CD8-positive, alpha-beta memory T cell (primary cell): ENCODE measurements around the gene FANCD2OS. TPM values are rescaled to one million over a fixed set of nuclear protein-coding genes. Genes with fewer than 3 reads are reported as not detected.
"Not testable (repeated sequence)": the region's sequence is repeated elsewhere in the genome, so short reads cannot be mapped to it uniquely, and the experiment has no call there.

Experiments used
- CTCF ChIA-PET: fragments of 350-600 bp; sonication (Branson Sonifier 250); formaldehyde crosslinking; loops from one replicate; lab custom pipeline; 2021; ENCODE audit warnings: antibody characterized with exemption; lab: Charles Lee
- POLR2A ChIA-PET: fragments of 350-600 bp; sonication (Branson Sonifier 250); formaldehyde crosslinking; loops from one replicate; lab custom pipeline; 2021; ENCODE audit warnings: antibody characterized with exemption; lab: Charles Lee
- DNase-seq, 5 donors: peaks; one replicate each; pipeline versions ENCODE4 v3.0.0 to v3.0.0-alpha.2; 2020 to 2022; ENCODE audit warnings: mixed read lengths in 1 of 5
- H3K27ac ChIP-seq: one replicate; pipeline ENCODE4 v1.7.0; 2013; ENCODE audit warnings: low read depth, mild to moderate bottlenecking, low read length, moderate library complexity
- H3K27me3 ChIP-seq: 2 replicates; pipeline ENCODE4 v1.7.0; 2013; ENCODE audit warnings: low read length, mild to moderate bottlenecking; ENCODE audit not compliant: insufficient read depth, poor library complexity, severe bottlenecking
- H3K36me3 ChIP-seq: 2 replicates; pipeline ENCODE4 v1.7.0; 2013; ENCODE audit warnings: mild to moderate bottlenecking, low read length, moderate library complexity; ENCODE audit not compliant: insufficient read depth
- H3K4me1 ChIP-seq: 2 replicates; pipeline ENCODE4 v1.7.0; 2013; ENCODE audit warnings: mild to moderate bottlenecking, low read length, moderate library complexity; ENCODE audit not compliant: insufficient read depth
- H3K4me3 ChIP-seq: 2 replicates; pipeline ENCODE4 v1.7.0; 2013; ENCODE audit warnings: mild to moderate bottlenecking, low read length
- H3K9me3 ChIP-seq: 2 replicates; pipeline ENCODE4 v1.7.0; 2013; ENCODE audit warnings: mild to moderate bottlenecking, low read length
- H3K27ac Mint-ChIP-seq, 8 donors: one replicate each; pipeline ENCODE4 v1.8.0; 2020 to 2021; ENCODE audit warnings: mixed read lengths in 8 of 8, mild to moderate bottlenecking in 6 of 8, inconsistent platforms in 3 of 8, moderate library complexity in 3 of 8
- H3K27me3 Mint-ChIP-seq, 2 donors: one replicate each; pipeline ENCODE4 v1.8.0; 2020 to 2021; ENCODE audit warnings: mixed read lengths in 2 of 2, mild to moderate bottlenecking in 1 of 2, moderate library complexity in 1 of 2
- H3K36me3 Mint-ChIP-seq, 3 donors: one replicate each; pipeline ENCODE4 v1.8.0; 2020 to 2021; ENCODE audit warnings: mixed read lengths in 3 of 3, inconsistent platforms in 1 of 3, mild to moderate bottlenecking in 1 of 3
- H3K4me1 Mint-ChIP-seq, 3 donors: one replicate each; pipeline ENCODE4 v1.8.0; 2020 to 2021; ENCODE audit warnings: mixed read lengths in 3 of 3, inconsistent platforms in 1 of 3, mild to moderate bottlenecking in 1 of 3
- H3K4me3 Mint-ChIP-seq, 7 donors: one replicate each; pipeline ENCODE4 v1.8.0; 2020 to 2021; ENCODE audit warnings: mixed read lengths in 7 of 7, mild to moderate bottlenecking in 6 of 7, moderate library complexity in 4 of 7, inconsistent platforms in 2 of 7
- H3K9me3 Mint-ChIP-seq, 5 donors: one replicate each; pipeline ENCODE4 v1.8.0; 2020 to 2022; ENCODE audit warnings: mixed read lengths in 5 of 5, mild to moderate bottlenecking in 3 of 5, moderate library complexity in 2 of 5, inconsistent platforms in 1 of 5
- polyA plus RNA-seq: library from polyadenylated mRNA; unstranded; fragments of 300-500 nt; fragmentation: Illumina TruSeq; gene quantifications from one replicate; pipeline ENCODE4 v1.2.3, GENCODE V29; 2021
- total RNA-seq, 2 experiments: library from RNA; stranded (reverse); gene quantifications; one replicate each; pipeline ENCODE4 v1.2.3, GENCODE V29; 2021

Gene FANCD2OS
- total and polyA plus RNA-seq, 3 experiments from 2014 or later = not detected

DNA sequence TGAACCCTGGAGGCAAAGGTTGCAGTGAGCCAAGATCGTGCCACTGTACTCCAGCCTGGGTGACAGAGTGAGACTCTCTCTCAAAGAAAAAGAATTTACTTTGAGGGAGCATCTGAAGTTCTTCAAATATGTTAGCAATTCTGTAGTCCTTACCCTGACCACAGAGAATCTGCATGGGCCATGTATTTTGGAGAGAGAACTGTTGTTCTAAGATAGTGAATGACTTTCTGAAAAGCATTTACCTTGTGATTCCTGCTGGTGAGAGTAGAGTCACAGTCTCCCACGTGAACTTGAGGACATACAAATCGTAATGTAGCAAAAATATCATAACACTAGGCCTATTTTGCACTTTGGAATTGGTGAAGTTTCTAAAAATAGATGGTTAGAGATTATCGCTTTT lies 11.3 kb upstream of the FANCD2OS start:
- Mint-ChIP-seq H3K27ac (peak overlapping the region in 2 of 8 donors; percentile 18 to 21), H3K4me1 (peaks cover 50 to 69% (median 67%) of the 10 kb centered on the region in 3 donors), H3K4me3 (peak overlapping the region in 1 of 7 donors; percentile 73), H3K27me3 (no peaks in the 10 kb centered on the region), H3K9me3 (no peaks in the 10 kb centered on the region), H3K36me3 (peaks cover 0 to 48% (median 5%) of the 10 kb centered on the region in 3 donors)
- ChIA-PET POLR2A (no interaction called here), CTCF (no interaction called here)
- Histone ChIP-seq H3K4me3 (no peak overlapping the region), H3K9me3 (no peaks in the 10 kb centered on the region), H3K36me3 (peaks cover 2% of the 10 kb centered on the region), H3K4me1 (peaks cover 34% of the 10 kb centered on the region), H3K27ac (no peak overlapping the region), H3K27me3 (no peaks in the 10 kb centered on the region)
- DNase-seq = no peak

DNA sequence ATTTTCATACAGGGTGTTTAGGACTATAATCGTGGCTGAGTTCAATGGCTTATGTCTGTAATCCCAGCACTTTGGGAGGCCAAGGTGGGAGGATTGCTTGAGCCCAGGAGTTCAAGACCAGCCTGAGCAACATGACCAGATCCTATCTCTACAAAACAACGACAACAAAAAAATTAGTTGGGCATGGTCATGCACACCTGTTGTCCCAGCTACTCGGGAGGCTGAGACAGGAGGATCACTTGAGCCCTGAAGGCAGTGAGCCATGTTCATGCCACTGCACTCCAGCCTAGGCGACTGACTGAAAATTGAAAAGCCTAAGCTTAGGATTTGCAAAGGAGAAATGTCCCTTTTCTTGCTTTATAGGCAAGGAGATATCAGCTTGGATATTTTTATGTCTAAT lies 8.9 kb upstream of the FANCD2OS start:
- no peaks in the 10 kb centered on the region for H3K27me3 ChIP-seq
- DNase-seq = no peak
- H3K27ac Mint-ChIP-seq = peak overlapping the region in 6 of 8 donors; percentile 87 to 100 (median 98)
- H3K4me3 Mint-ChIP-seq = peak overlapping the region; percentile 27 to 100 (median 99)
- H3K4me1 Mint-ChIP-seq = peaks cover 43 to 57% (median 54%) of the 10 kb centered on the region in 3 donors
- peaks cover 34% of the 10 kb centered on the region for H3K4me1 ChIP-seq
- H3K9me3 Mint-ChIP-seq = no peaks in the 10 kb centered on the region
- H3K27me3 Mint-ChIP-seq = no peaks in the 10 kb centered on the region
- peaks cover 0 to 34% (median 0%) of the 10 kb centered on the region in 3 donors for H3K36me3 Mint-ChIP-seq
- H3K27ac ChIP-seq = no peak overlapping the region
- CTCF ChIA-PET = interaction anchor here (0.9 to 2.0 kb wide), 5 partner anchors 10 to 184 kb away, joined by 3 to 4 read pairs (median 3); no protein-coding TSS in a partner anchor
- H3K9me3 ChIP-seq = no peaks in the 10 kb centered on the region
- POLR2A ChIA-PET = interaction anchor here (0.7 to 0.9 kb wide), 2 partner anchors 63 to 131 kb away, joined by 3 to 4 read pairs; partner anchors contain the start of gene TATDN2
- H3K4me3 ChIP-seq = peak overlapping the region; percentile 96
- no peaks in the 10 kb centered on the region for H3K36me3 ChIP-seq

DNA sequence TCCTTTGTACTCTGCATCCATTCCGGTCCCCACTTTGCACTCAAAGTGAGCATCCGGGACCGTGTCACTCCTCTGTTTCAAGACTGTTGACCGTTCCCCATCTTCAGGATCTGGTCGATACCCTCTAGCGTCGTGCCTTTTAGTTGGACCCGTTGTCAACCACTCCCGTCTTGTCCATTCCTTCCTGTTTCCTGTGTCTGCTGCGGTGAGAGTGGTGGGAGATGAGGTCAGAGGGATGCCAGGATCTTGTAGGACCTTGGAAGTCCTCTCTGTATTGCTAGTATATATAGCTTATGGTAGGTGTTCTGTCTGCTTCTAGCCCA lies 8.0 kb upstream of the FANCD2OS start:
- Histone ChIP-seq H3K4me3 (peak overlapping the region; percentile 96), H3K4me1 (peaks cover 34% of the 10 kb centered on the region), H3K27me3 (no peaks in the 10 kb centered on the region), H3K36me3 (no peaks in the 10 kb centered on the region), H3K27ac (peak overlapping the region; percentile 82), H3K9me3 (no peaks in the 10 kb centered on the region)
- Mint-ChIP-seq H3K27ac (peak overlapping the region; percentile 87 to 100 (median 98)), H3K4me1 (peaks cover 40 to 53% (median 50%) of the 10 kb centered on the region in 3 donors), H3K4me3 (peak overlapping the region; percentile 90 to 100 (median 99)), H3K36me3 (peaks cover 0 to 30% (median 0%) of the 10 kb centered on the region in 3 donors), H3K9me3 (no peaks in the 10 kb centered on the region), H3K27me3 (no peaks in the 10 kb centered on the region)
- POLR2A ChIA-PET = interaction anchor here (0.9 kb wide), 1 partner anchor 132 kb away, joined by 3 read pairs; the partner anchor contains the start of gene TATDN2
- DNase-seq = peak in 1 of 5 donors; percentile 3
- CTCF ChIA-PET = interaction anchor here (1.1 to 2.0 kb wide), 2 partner anchors 10 to 13 kb away, joined by 3 to 4 read pairs; no protein-coding TSS in a partner anchor

DNA sequence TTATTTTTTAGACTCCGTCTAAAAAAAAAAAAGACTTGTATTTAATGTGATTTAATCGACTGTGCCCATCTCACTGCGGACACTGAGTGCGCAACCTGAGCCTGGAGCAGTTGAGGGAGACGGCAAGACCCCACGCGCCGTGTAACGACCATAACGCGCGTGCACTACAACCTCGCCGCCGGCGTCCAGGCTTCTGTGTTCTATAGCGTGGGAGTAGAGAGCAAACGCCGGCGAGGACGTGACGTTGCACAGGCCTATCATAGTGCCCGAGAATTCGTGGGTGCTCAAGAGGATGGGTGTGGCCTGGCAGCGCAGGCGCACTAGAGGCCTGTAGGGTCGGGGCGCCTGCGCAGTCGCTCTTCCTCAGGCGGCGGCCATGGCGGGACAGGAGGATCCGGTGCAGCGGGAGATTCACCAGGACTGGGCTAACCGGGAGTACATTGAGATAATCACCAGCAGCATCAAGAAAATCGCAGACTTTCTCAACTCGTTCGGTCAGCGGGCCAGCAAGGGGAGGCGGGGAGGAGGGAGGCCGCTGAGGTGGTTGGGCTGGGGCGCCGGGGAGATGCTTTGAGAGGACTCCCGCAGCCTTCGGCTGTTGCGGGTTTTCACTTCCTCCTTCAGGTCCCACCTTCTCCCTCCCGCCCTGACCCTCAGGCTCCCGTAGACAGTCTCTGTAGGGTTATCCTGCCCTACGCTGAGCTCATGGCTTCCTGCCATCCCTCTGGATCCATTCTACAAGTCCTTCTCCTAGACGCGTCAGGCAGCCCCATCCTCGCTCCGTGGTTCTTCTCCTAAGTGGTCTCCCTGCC lies 7.5 kb upstream of the FANCD2OS start, which contains the start of gene BRK1:
BRK1 (plus strand) TSS at position 350 of the 812 bp plus-strand sequence; CDS start at position 377, 27 bp downstream.
- Histone ChIP-seq H3K27me3 (no peaks in the 10 kb centered on the region), H3K36me3 (no peaks in the 10 kb centered on the region), H3K9me3 (no peaks in the 10 kb centered on the region), H3K27ac (peak within 1 kb of the TSS; percentile 82), H3K4me1 (peaks cover 34% of the 10 kb centered on the region), H3K4me3 (peak within 1 kb of the TSS; percentile 96)
- ChIA-PET POLR2A (interaction anchor here (0.6 to 1.1 kb wide), 7 partner anchors 104 to 182 kb away, joined by 3 to 10 read pairs (median 4); partner anchors contain the start of gene CRELD1), CTCF (interaction anchor here (0.7 kb wide), 1 partner anchor 84 kb away, joined by 3 read pairs; no protein-coding TSS in a partner anchor)
- H3K4me1 Mint-ChIP-seq = peaks cover 34 to 47% (median 44%) of the 10 kb centered on the region in 3 donors
- peaks cover 0 to 25% (median 0%) of the 10 kb centered on the region in 3 donors for H3K36me3 Mint-ChIP-seq
- DNase-seq = peak; percentile 89 to 97 (median 91)
- peak within 1 kb of the TSS; percentile 90 to 100 (median 99) for H3K4me3 Mint-ChIP-seq
- no peaks in the 10 kb centered on the region for H3K9me3 Mint-ChIP-seq
- no peaks in the 10 kb centered on the region for H3K27me3 Mint-ChIP-seq
- peak within 1 kb of the TSS; percentile 87 to 100 (median 98) for H3K27ac Mint-ChIP-seq

DNA sequence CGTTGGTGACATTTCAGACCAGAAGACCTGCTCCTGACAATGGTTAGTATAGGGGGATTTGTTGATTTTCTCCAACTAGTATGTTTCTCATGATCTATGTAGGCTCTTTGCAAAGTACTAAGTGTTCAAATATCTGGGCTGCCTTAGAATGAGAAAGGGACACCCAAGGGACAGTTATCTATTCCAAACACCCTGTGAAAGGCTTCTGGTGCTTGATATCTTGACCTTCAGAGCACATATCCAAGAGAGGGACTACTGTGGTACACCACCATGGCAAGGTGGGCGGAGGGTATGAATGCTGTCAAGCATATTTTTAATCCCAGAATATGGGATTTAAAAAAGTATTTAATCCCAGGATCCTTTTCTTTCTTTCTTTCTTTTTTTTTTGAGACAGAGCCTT lies 1.1 kb downstream of the FANCD2OS start:
- no peak overlapping the region for H3K27ac Mint-ChIP-seq
- H3K4me1 Mint-ChIP-seq = no peaks in the 10 kb centered on the region
- H3K27me3 Mint-ChIP-seq = peaks cover 0 to 3% of the 10 kb centered on the region in 2 donors
- no peak overlapping the region for H3K4me3 Mint-ChIP-seq
- Histone ChIP-seq H3K36me3 (no peaks in the 10 kb centered on the region), H3K27me3 (no peaks in the 10 kb centered on the region), H3K9me3 (no peaks in the 10 kb centered on the region), H3K4me3 (no peak overlapping the region), H3K27ac (no peak overlapping the region), H3K4me1 (no peaks in the 10 kb centered on the region)
- H3K9me3 Mint-ChIP-seq = no peaks in the 10 kb centered on the region
- peaks cover 0 to 3% (median 0%) of the 10 kb centered on the region in 3 donors for H3K36me3 Mint-ChIP-seq
- CTCF ChIA-PET = no interaction called here
- POLR2A ChIA-PET = no interaction called here
- DNase-seq = no peak

DNA sequence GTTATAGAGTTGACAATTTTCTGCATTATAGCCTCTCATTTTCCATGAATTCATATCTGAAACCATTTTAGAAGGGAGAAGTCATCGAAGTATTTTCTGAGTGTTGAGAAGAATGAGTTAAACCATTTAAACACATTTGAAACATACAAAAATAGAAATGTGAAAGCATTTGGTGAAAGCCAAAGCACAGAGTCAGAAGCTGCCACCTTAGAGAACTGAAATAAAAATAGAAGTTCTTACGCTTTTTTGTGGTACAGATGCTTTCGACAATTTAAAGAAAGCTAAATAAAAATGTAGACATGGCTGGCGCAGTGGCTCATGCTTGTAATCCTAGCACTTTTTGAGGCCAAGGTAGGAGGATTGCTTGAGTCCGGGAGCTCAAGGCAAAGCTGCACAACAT lies 9.0 kb downstream of the FANCD2OS start:
- DNase-seq = no peak
- H3K27me3 ChIP-seq = no peaks in the 10 kb centered on the region
- no peak overlapping the region for H3K27ac Mint-ChIP-seq
- H3K36me3 ChIP-seq = no peaks in the 10 kb centered on the region
- H3K4me1 ChIP-seq = no peaks in the 10 kb centered on the region
- no peak overlapping the region for H3K4me3 Mint-ChIP-seq
- POLR2A ChIA-PET = no interaction called here
- H3K4me3 ChIP-seq = no peak overlapping the region
- H3K27me3 Mint-ChIP-seq = no peaks in the 10 kb centered on the region
- no peaks in the 10 kb centered on the region for H3K4me1 Mint-ChIP-seq
- CTCF ChIA-PET = no interaction called here
- H3K9me3 Mint-ChIP-seq = no peaks in the 10 kb centered on the region
- H3K36me3 Mint-ChIP-seq = peaks cover 0 to 22% (median 4%) of the 10 kb centered on the region in 3 donors
- no peak overlapping the region for H3K27ac ChIP-seq
- no peaks in the 10 kb centered on the region for H3K9me3 ChIP-seq

DNA sequence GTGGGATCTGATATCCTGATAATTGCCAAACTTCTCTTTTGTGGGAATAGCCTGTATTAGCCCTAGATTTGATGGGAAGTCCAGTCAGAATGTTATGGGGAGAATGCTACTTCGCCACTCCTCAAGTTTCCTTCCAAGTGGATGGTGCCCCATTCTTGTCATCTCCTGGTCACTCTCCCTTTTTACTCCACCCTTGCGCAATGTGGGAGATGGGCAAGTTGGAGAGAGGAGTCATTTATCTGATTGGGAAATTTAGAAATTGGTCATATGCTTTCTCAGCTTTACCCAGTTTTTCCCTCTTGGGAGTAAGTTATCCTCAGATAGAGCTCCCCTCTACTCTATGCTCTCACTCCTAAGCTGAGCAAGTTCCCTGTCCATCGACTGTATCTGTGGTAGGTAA lies 14.4 kb downstream of the FANCD2OS start:
- CTCF ChIA-PET = no interaction called here
- H3K36me3 ChIP-seq = peaks cover 14% of the 10 kb centered on the region

DNA sequence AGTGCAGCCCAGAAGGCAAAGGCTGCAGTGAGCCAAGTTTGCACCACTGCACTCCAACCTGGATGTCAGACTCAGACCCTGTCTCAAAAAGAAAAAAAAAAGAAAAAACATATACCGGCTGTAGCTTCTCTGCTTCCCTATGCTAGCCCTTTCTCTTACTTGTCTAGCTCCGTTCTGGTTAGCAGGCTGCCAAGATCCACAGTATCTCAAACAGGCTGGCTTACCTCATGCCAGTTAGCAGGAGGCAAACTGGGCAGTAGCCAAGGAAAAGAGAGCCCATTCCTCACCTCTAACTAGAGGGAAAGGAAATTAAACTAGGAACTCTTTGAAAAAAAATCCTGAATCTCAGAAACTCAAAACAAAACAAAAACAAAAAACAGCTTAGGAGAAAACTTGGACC lies 16.7 kb downstream of the FANCD2OS start:
- H3K4me3 Mint-ChIP-seq, H3K4me3 ChIP-seq, H3K9me3 Mint-ChIP-seq, CTCF ChIA-PET, H3K27me3 ChIP-seq, H3K27ac Mint-ChIP-seq, H3K9me3 ChIP-seq, DNase-seq, H3K27me3 Mint-ChIP-seq, H3K4me1 Mint-ChIP-seq, POLR2A ChIA-PET, H3K27ac ChIP-seq, H3K4me1 ChIP-seq: not testable (repeated sequence)
- H3K36me3 Mint-ChIP-seq = peaks cover 5 to 48% (median 13%) of the 10 kb centered on the region in 3 donors
- peaks cover 14% of the 10 kb centered on the region for H3K36me3 ChIP-seq

More for the DNA sequence above, 14.4 kb downstream of the FANCD2OS start:
- H3K27ac ChIP-seq = no peak overlapping the region
- no peaks in the 10 kb centered on the region for H3K27me3 ChIP-seq
- POLR2A ChIA-PET = no interaction called here
- H3K27ac Mint-ChIP-seq = no peak overlapping the region
- no peaks in the 10 kb centered on the region for H3K27me3 Mint-ChIP-seq
- no peak for DNase-seq
- H3K4me3 Mint-ChIP-seq = no peak overlapping the region
- no peaks in the 10 kb centered on the region for H3K4me1 ChIP-seq
- H3K4me1 Mint-ChIP-seq = no peaks in the 10 kb centered on the region
- no peaks in the 10 kb centered on the region for H3K9me3 Mint-ChIP-seq
- no peak overlapping the region for H3K4me3 ChIP-seq
- no peaks in the 10 kb centered on the region for H3K9me3 ChIP-seq
- peaks cover 5 to 41% (median 14%) of the 10 kb centered on the region in 3 donors for H3K36me3 Mint-ChIP-seq
